Activated CD4-positive, alpha-beta T cell treated with anti-CD3 and anti-CD28 coated beads for 4 hours (primary cell): ENCODE data around the gene KCNC3.

ENCODE experiments used
- DNase-seq, 2 donors: peaks; one replicate each; pipeline ENCODE4 v3.0.0-alpha.2; 2020

The KCNC3 gene

DNA sequence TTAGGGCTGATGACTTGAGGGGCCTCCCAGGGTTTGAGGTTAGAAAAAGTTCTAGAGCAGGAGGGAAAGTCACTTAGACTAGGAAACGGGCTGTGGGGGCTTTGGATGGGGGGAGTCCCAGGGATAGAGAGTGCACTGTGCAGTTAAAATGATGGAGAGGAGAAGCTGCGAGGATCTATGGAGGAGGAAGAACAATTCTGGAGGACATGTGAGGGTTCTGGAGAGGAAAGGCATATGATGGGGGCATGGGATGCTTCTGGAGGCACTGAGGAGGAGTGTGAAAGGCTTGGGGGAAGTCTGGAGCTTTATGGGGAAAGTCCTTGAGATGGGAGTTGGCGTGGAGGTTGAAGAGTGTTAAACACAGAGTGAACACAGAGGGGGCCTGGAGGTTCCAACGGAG, 2.2 kb downstream of the KCNC3 start:
- no peak for DNase-seq

DNA sequence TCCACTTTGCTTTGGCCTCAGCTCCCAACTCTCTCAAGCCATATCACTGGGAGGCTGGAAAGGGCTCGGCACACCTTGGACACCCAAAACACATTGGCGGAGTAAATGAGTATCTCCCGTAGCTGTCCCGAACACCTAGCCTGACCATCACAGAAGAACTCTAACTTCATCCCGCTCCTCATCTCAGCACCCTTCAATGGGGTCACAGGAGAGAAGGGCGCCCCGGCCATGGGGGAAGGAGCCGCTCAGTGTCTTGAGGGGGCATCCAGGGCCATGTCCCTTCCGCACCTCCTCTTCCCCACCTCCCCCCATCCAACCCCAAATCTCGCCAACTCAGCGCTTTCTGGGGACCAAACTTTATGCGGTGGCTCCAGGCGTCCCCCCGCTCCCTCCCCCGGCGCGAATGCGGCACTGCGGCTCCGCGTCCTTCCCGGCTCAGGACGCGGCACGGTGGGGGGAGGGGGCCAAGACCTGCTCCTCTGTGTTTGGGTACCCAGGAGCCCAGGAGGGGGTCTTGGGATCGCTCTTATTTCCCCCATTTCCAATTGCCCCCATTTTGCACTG, 3.0 kb downstream of the KCNC3 start:
- no peak for DNase-seq

DNA sequence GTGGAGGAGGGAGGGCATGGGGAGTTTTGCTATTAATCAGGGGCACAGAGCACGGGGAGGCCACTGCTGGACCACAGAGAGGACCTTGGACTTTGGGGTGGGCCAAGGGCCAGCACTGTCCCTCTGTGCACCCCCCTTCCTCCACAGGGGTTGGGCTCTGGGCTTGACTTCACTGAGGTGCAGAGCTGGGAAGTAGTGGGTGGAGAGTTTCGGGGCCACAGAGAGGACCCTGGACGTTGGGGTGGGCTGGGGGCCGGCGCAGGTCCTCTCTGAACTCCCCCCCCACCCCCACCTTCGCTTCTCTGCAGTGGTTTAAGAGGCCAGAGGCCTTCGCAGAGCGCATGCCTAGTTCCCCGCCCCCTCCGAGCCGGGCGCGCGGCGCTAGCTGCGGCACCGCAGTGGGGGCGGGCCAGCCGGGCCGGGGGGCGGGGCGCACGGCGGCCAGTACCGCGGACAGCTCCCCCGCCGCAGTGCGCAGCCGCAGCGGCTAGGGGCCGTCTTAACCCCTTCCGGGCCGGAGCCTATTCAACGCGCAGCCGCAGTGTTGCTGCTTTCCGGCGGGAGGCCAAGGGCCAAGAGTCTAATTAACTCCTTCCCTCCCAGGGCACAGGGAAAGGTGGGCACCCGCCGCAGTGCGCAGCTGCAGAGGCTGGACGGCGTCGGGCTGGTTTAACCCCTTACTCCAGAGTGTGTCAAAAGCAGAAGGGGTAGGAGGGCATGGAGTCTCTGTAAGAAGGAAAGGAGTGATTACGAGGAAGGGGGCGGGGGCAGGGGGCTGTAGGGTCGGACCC, 3.7 kb downstream of the KCNC3 start:
- peak; percentile 54 to 67 for DNase-seq

DNA sequence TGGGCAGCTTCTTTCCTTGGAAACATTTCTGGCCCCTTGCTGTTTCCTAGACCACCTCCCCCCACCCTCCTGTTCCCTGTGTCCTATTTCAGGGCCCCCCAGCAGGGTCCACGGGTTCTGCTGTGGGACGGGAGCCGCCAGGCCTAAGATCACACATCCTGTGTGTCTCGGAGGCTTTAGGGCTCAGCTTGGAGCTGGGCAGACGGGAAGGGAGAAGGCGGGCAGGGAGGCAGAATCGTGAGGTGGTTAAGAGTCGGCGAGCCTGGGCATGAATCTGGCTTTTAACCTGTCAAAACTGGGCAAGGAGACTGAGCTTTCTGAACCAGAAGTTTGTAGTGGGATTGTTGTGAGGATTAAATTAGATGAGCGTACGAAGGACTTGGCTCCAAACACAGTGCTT, 4.8 kb downstream of the KCNC3 start:
- no peak for DNase-seq

DNA sequence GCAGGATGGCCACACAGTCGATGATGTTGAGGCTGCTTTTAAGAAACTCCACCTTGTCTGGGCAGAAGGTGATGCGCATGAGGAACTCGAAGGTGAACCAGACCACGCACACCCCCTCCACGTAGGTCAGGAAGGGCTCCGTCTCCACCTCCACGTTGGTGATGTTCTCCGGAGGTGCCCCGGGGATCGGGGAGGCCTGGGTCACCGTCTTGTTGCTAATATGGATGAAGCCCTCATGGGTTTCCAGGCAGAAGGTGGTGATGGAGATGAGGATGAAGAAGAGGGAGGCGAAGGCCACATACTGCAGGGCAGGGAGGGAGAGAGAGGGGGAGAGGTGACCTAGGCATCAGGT, 5.4 kb downstream of the KCNC3 start:
- no peak for DNase-seq

DNA sequence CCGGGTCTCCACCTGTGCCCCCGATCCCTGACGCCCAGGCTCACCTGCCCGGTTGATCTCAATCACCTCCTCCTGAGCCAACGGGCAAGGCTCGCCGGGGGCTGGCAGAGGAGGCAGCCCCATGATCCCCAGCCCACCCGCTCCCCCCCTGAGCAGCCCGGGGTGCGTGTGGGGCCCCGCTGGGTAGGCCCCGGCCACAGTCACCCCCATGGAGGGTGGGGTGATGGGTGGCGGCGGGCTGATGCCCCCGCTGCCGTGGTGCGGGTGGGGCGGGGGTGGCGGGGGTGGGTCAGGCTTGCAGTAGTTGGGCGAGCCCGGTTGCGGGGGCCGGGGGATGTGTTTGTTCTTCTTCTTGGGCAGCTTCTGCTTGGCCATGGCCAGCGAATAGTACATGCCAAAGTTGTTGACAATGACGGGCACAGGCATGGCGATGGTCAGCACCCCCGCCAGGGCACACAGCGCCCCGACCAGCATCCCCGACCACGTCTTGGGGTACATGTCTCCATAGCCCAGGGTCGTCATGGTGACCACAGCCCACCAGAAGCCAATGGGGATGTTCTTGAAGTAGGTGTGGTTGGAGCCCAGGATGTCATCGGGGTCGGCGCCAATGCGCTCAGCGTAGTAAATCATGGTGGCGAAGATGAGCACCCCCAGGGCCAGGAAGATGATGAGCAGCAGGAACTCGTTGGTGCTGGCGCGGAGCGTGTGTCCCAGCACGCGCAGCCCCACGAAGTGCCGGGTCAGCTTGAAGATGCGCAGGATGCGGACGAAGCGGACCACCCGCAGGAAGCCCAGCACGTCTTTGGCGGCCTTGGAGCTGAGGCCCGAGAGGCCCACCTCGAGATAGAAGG, 6.0 kb downstream of the KCNC3 start:
- no peak for DNase-seq

DNA sequence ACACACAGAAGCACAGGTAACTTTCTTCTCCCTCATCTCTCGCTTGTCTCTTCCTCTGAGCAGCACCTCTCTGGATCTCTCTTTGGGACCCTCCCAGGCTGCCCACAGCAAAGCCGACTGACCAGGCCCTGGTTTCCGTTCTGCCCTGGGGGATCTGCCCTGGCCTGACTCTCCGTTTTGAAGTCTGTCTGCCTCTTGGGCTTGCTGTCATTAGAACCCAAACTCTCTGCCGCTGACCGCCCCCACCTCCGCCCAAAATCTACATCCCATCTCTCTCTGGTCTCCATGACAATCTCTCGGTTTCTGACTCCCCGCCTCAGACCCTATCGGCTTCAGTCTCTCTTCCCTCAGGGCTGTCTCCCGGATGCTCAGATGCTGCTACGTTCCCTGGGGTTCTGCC, 6.9 kb downstream of the KCNC3 start:
- no peak for DNase-seq

DNA sequence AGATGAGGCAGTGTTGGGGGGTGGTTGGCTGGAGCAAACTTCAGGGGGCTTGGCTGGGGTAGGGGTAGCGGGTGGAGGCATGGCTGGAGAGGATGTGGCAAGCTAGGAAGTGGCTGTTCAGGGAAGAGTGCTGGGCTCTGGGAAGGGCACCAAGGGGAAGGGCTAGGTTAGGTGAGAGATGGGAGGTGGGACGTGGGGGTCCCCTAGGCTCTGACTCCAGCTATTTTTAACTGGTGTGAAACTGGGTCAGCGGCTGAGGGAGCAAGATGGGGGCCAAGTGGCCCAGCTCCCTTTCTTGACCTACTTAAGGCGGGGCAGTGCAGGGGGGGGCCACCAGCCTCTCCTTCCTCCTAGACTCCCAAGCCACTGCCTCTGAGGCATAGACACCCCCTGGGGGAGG, 7.3 kb downstream of the KCNC3 start:
- DNase-seq = no peak

DNA sequence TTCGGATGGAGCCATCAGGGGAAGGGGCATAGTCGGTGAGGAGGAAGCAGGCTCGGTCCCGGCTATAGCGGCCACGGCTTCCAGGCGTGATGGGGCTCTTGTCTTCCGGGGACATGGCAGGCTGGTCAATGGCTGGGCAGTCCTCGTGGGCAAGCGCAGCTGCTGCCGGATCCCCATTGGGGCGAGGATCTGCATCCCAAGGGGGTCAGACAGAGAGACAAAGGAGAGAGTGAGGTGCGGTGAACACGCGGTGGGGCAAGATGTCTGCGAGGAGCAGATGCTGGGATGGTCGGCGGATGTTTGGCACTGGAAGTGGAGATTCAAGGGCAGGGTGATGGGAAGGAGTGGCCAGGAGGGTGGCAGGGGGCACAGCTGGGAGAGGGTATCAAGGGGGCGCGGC, 8.6 kb downstream of the KCNC3 start:
- no peak for DNase-seq

DNA sequence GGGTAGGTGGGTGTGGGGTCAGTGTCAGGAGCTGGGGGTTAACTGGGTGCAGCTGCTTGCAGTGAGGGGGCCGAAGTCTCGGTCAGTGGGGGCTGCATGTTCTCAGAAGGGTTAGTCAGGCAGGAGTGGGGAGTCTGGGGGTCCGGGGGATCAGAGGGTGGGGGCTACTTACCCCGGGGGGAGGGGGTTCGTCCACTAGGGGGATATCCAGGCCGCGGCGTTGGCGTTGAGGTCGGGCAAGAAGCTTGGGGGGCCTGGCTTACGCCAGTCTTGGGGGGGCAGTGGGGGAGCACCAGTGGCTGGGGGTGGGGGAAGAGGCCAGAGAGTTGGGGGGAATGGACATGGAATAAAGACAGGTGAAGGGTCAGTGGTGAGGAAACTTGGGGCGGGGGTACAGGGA, 9.1 kb downstream of the KCNC3 start:
- no peak for DNase-seq

DNA sequence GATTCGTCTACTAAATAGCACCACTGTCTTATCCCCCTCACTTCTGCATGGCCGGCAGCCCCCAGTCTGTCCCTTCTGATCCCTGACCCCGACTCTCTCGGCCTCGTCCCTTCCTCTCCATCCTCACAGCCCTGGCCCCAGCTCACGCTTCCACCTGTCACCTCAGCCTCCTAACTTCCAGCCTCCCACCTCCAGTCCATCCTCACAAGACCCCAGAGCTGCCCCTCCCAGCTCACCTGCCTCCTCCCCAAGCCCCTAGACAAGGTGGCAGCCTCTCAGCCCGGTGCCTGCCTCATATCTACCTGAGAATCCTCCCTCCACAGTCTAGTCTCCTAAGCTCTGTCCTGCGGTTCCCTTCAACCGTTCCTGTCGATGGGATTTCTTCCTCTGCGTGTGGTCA, 10.0 kb downstream of the KCNC3 start:
- DNase-seq = no peak

DNA sequence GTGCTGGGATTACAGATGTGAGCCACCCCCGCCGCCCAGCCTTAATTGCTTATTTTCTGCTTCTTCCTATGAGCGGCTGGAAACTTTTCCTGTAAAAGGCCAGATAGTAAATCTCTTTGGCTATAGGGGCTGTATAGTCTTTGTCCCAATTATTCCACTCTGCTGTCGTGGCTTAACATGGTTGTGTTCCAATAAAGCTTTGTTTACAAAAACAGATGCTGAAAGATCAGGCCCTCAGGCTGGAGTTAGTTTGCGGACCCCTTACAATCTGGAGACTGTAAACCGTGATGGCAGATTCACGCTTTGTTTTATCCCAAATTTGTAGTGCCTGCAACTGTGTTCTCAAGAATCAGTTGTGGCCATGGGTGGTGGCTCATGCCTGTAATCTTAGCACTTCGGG, 10.7 kb downstream of the KCNC3 start:
- no peak for DNase-seq

DNA sequence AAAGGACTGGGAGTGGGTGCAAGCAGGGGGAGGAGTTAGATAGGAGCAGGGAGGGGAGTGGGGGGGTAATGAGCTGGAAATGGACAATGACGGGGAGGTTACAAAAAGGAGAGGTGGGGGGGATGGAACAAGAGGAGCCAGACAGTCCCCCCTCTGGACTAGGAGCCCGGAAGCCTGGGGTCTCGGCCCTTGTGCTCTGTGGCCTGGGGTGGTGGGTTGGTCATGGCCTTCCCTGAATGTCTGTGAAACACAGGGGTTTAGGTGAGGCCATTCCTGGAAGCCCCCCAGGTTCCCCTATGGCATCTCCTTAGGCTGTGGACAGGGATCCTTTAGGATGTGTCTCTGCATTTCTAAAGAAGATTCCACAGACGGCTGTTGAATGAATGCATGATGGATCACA, 12.1 kb downstream of the KCNC3 start:
- DNase-seq = no peak

DNA sequence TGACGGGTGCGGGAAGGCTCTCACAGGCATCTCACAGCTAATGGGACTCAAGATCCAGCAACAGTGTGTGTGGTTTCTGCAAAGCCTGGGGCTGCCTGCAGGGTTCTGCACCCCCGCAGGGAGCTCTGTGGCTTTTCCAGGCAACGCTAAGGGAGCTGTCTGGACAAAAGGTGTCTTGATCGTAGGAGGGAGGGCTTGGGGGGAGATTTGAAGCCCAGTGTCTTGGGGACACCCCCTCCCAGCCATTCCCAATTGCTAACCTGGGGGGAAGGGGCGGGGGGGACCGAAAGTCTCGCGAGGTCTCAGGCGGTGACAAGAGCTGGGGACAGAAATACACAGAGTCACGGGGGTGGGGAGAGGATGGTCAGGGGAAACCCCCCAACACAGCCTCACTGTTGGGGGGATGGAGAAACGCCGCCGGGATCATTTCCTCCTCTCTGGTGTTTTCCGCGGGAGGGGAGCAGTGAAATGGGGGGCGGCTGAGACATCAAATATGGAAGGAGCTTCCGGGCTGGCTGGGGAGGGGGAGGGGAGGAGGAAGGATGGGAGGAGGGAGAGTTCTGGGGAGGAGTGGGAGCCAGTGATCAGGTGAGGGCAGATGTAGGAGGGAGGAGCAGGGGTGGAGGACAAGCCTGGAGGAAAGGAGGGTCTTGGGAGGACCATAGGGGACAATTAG, 13.3 kb downstream of the KCNC3 start:
- no peak for DNase-seq

DNA sequence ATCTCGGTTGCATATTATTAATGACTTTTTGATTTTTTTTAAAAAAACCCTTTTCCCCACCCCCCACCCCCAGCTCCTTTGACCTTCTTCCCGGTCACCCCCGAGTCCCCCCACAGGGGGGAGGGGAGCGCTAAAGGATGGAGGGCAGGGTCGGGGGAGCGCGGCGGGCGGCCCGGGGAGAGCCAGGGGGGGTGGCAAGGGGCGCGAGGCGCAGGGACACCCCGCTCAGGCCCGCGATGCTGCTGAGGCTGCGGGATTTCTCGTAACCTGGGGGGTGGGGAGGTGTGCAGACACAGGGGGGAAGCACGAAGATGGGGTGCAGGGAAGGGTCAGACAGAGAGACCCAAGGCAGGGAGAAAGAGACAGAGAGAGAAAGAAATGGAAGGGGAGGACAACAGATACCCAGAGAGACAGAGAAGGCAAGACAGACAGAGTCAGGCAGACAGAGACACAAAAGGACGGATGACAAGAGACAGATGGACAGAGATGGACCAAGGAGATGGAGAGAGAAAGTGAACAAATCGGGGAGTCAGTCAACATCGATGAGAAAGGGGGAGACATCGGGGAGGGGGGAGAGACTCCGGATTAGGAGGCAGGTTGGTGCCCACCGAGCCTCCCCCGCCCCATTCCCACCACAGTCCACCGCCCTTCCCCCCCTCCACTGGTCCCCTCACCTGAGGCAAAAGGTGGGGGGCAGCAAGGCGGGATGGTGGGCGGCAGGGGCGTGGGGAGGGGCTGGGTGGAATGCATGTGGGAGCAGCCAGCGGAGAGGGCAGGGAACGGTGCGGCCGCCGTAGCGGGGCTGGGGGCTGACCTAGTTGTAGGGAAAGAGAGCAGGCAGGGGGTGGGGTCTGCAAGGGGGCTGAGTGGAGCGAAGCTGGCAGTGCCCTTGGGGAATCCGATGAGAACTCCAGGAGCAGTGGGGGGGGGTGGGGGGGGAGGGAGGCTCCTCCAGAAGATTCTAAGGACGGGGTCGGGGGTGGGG, 14.2 kb downstream of the KCNC3 start:
- DNase-seq = no peak

DNA sequence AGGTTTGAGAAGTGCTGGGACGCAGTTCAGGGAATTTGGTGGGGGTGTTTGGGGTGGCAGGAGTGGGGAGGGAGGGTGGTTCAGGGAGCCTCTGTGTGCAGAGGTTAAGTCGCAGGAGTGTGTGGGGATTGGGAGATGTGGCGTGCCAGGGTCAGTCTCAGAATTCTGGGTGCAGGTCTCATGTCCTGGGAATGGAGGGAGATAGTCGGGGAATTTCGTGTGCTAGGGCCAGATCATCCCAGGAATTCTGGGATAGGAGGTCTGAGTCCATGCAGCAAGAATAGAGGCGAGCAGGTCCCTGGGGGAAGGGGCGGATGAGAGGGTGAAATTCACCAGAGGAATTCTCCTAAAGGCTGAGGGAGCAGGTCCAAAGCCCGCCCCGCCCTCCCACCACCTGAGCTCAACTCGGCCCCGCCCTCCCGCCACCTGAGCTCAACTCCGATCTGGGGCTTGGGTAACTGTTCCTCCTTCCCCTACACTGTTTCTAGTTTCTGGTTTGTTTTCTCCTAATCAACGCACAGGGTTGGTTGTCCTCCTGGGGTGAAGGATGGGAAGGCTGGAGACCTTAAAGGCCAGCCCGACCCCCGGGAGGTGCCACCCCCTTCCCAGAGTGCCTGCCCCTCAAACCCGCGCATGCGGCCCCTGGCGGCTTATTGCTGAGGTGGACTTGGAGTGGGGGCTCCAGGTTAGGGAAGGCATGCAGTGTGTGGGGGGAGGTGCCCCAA, 15.2 kb downstream of the KCNC3 start:
- no peak for DNase-seq

DNA sequence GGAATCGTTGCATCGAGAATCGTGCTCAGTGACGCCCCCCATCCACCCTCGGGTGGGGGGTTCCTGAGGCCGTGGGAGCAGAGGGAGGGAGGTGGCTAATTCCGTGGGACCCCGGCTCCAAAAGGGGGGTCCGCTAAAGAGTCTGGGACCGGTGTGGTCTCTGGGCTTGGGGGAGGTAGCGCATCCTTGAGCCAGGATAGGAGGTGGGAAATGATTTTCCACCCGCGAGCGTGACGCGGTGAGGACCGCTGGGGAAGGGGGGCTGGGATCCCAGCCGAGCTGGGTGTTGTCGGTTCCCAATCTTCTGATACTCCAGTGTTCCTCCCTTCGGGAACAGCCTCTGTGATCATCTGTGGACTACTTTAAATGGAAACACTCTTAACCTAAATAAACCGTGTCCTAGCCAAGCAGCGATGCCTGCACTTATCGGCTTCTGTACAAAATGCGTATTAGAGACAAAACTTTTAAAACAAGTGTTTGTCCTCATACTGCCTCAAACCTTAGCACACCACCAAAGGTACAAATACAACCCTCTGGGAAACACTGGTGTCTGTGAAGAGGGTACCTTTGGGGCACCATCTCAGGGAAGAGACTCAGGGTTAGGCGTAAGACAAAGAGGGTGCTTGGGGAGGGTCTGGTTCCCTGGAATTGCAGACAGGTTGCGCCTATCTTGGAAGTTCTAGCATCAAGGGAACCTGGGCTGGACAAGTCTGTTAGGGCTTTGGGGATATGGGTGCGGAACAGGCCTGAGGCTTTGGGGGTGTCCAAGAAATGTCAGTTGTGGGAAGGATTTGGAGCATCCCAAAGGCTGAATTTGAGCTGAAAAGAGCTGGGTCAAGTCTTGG, 16.0 kb downstream of the KCNC3 start:
- DNase-seq = no peak

DNA sequence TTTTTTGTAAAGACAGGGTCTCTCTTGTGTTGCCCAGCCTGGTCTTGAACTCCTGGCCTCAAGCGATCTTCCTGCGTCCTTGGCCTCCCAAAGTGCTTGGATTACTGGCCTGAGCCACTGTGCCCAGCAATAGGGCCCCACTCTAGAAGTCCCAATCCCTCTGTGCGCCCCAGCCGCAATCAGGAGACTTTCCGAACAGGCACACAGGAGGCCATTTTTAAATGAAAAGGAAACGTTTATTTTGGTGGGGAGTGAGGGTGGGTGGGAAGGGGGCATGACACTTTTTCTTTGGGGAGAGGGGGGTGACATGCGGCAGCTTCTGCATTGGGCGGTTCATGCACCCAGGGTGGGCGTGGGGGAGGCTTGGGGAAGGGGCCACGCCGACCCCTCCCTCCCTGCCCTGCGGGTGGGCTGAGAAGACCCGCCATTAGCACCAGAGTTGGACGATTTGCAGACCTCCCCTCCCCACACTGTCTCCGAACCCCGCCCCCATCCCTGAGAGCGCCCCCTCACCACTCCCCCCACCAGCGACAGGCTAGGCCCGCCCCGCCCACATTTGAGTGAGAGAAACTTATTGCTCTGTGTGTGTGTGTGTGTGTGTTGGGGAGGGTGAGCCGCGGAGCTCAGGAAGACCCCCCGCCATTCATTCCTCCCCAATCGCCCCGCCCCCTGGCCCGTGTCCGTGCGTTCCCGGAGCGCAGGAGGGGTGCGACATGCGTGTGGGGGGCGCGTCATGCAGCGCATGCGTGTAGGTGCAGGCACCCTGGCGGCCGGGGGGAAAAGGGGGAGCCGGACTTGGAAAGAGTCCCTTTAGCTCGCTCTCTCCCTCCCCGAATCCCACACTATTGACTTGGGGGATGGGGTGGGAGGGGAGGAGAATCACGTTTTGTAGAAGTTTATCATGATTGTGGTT, 17.2 kb downstream of the KCNC3 start:
- DNase-seq = no peak

DNA sequence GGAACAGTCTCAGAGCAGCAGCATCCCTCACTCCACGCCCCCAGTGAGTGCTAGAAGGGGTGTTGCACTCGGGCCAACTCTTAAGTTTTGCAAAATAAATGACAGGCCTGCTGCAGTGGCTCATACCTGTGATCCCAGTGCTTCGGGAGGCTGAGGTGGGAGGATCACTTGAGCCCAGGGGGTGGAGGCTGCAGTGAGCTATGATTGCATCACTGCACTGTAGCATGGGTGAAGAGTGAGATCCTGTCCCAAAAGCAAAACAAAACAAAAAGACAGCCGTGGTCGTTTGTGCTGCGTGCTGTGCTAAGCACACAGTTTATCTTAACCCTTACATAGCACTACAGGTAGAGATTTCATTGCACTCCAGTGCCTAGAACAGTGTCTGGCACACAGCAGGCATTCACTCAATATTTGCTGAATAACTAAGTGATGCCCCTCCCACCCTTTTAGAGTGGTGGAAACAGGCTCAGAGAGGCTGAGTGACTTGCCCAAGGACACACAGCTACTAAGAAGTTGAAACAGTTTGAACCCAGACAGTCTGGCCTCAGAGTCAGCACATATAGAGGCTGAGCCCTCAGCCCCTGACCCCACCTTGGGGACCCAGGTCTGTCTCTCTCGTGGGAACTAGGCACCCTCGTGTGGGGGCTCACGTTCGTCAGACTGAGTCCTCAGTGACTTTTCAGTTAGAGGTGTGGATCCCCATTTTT, 18.3 kb downstream of the KCNC3 start:
- no peak for DNase-seq
